Measurements from ENCODE around the gene SOCS6.

SOCS6 gene

GRCh38 chr18:70310560-70311320 is 21.9 kb downstream of the SOCS6 start:
- no peak for DNase-seq

GRCh38 chr18:70311726-70312125 is 22.9 kb downstream of the SOCS6 start:
- H3K36me3 ChIP-seq (replicated peaks; ENCODE audit: insufficient read depth, low read length): no peaks in the 10 kb centered on the region
- TF ChIP-seq EZH2 (optimal IDR thresholded peaks at IDR 0.05; ENCODE audit: low read depth, low read length) (no peak), CTCF (IDR thresholded peaks at IDR 0.05; ENCODE audit: low read length) (no peak), EZH2phosphoT487 (IDR thresholded peaks at IDR 0.05; ENCODE audit: low read length) (no peak)
- no peak overlapping the region for H3K4me3 ChIP-seq (ENCODE audit: low read length)
- H3K27ac ChIP-seq (ENCODE audit: low read length): no peak overlapping the region
- H3F3A ChIP-seq (ENCODE audit: insufficient read depth, low read length): no peaks in the 10 kb centered on the region
- peaks cover 94% of the 10 kb centered on the region for H3K79me2 ChIP-seq (ENCODE audit: low read length)
- no peak overlapping the region for H3K9ac ChIP-seq (ENCODE audit: low read length)
- DNase-seq: no peak
- no peaks in the 10 kb centered on the region for H3K4me1 ChIP-seq (ENCODE audit: low read length)
- H2AFZ ChIP-seq (ENCODE audit: low read length): no peak overlapping the region
- no peaks in the 10 kb centered on the region for H3K9me3 ChIP-seq (replicated peaks; ENCODE audit: insufficient read depth, low read length)
- H3K27me3 ChIP-seq (replicated peaks; ENCODE audit: insufficient read depth, low read length): no peaks in the 10 kb centered on the region
- H4K20me1 ChIP-seq (ENCODE audit: insufficient read depth, low read length): no peaks in the 10 kb centered on the region
- no peaks in the 10 kb centered on the region for H3K9me2 ChIP-seq (replicated peaks; ENCODE audit: insufficient read depth, low read length)
- H3K4me2 ChIP-seq (ENCODE audit: low read depth, low read length): no peak overlapping the region

More at GRCh38 chr18:70310560-70311320, 21.9 kb downstream of the SOCS6 start:
- H3K4me3 ChIP-seq (ENCODE audit: low read length): no peak overlapping the region
- H3F3A ChIP-seq (ENCODE audit: insufficient read depth, low read length): no peaks in the 10 kb centered on the region
- H3K4me2 ChIP-seq (ENCODE audit: low read depth, low read length): no peak overlapping the region
- no peaks in the 10 kb centered on the region for H3K36me3 ChIP-seq (replicated peaks; ENCODE audit: insufficient read depth, low read length)
- H3K4me1 ChIP-seq (ENCODE audit: low read length): no peaks in the 10 kb centered on the region
- H3K79me2 ChIP-seq (ENCODE audit: low read length): peaks cover 92% of the 10 kb centered on the region
- H3K9me2 ChIP-seq (replicated peaks; ENCODE audit: insufficient read depth, low read length): no peaks in the 10 kb centered on the region
- no peak overlapping the region for H3K9ac ChIP-seq (ENCODE audit: low read length)
- H4K20me1 ChIP-seq (ENCODE audit: insufficient read depth, low read length): no peaks in the 10 kb centered on the region
- no peaks in the 10 kb centered on the region for H3K9me3 ChIP-seq (replicated peaks; ENCODE audit: insufficient read depth, low read length)
- no peak overlapping the region for H3K27ac ChIP-seq (ENCODE audit: low read length)
- no peaks in the 10 kb centered on the region for H3K27me3 ChIP-seq (replicated peaks; ENCODE audit: insufficient read depth, low read length)
- H2AFZ ChIP-seq (ENCODE audit: low read length): no peak overlapping the region
- TF ChIP-seq CTCF (IDR thresholded peaks at IDR 0.05; ENCODE audit: low read length): no peak
- no peak for TF ChIP-seq EZH2 (optimal IDR thresholded peaks at IDR 0.05; ENCODE audit: low read depth, low read length)
- no peak for TF ChIP-seq EZH2phosphoT487 (IDR thresholded peaks at IDR 0.05; ENCODE audit: low read length)

- Histone ChIP-seq H3K9me3 (replicated peaks; ENCODE audit: insufficient read depth, low read length) (no peaks in the 10 kb centered on the region), H3F3A (ENCODE audit: insufficient read depth, low read length) (no peaks in the 10 kb centered on the region), H2AFZ (ENCODE audit: low read length) (no peak overlapping the region), H3K79me2 (ENCODE audit: low read length) (peaks cover 83% of the 10 kb centered on the region), H3K4me2 (ENCODE audit: low read depth, low read length) (no peak overlapping the region), H3K27me3 (replicated peaks; ENCODE audit: insufficient read depth, low read length) (no peaks in the 10 kb centered on the region), H4K20me1 (ENCODE audit: insufficient read depth, low read length) (no peaks in the 10 kb centered on the region), H3K36me3 (replicated peaks; ENCODE audit: insufficient read depth, low read length) (no peaks in the 10 kb centered on the region), H3K27ac (ENCODE audit: low read length) (no peak overlapping the region), H3K9ac (ENCODE audit: low read length) (no peak overlapping the region), H3K9me2 (replicated peaks; ENCODE audit: insufficient read depth, low read length) (no peaks in the 10 kb centered on the region), H3K4me1 (ENCODE audit: low read length) (no peaks in the 10 kb centered on the region), H3K4me3 (ENCODE audit: low read length) (no peak overlapping the region)
- TF ChIP-seq EZH2 (optimal IDR thresholded peaks at IDR 0.05; ENCODE audit: low read depth, low read length) (no peak), EZH2phosphoT487 (IDR thresholded peaks at IDR 0.05; ENCODE audit: low read length) (no peak), CTCF (IDR thresholded peaks at IDR 0.05; ENCODE audit: low read length) (no peak)
- no peak for DNase-seq
Measured at GRCh38 chr18:70313640-70314039, 24.8 kb downstream of the SOCS6 start.
